GM18951 (cell line): ENCODE measurements around the gene PCDHGC5.

ENCODE experiments used
- POLR2A ChIP-seq: IDR thresholded peaks from 4 replicates; pipeline ENCODE4 v1.6.1; 2011; ENCODE audit warnings: mild to moderate bottlenecking; ENCODE audit not compliant: insufficient read length, insufficient read depth; ENCODE audit errors: extremely low read depth
- in situ Hi-C: fragments of 300-500 bp; cut with MboI; formaldehyde crosslinking; loops from one replicate; pipeline ENCODE4 v1.12.0; 2022; ENCODE audit warnings: low sequenced_read_pairs, mixed read lengths, inconsistent platforms; ENCODE audit not compliant: unreplicated experiment

The PCDHGC5 gene

GRCh38 chr5:141521244-141521781 is 32.4 kb downstream of the PCDHGC5 start:
- in situ Hi-C loops = no loop called here
- TF ChIP-seq POLR2A = no peak

GRCh38 chr5:141522301-141522700 is 33.4 kb downstream of the PCDHGC5 start:
- in situ Hi-C loops = no loop called here
- TF ChIP-seq POLR2A = no peak

GRCh38 chr5:141523991-141524390 is 35.1 kb downstream of the PCDHGC5 start:
- in situ Hi-C loops = no loop called here
- no peak for TF ChIP-seq POLR2A

GRCh38 chr5:141524604-141525597 is 36.0 kb downstream of the PCDHGC5 start:
- no peak for TF ChIP-seq POLR2A
- in situ Hi-C loops = no loop called here

- no peak for TF ChIP-seq POLR2A
- in situ Hi-C loops = no loop called here
Measured at GRCh38 chr5:141525653-141526052, 36.8 kb downstream of the PCDHGC5 start.

GRCh38 chr5:141527426-141527825 is 38.5 kb downstream of the PCDHGC5 start:
- in situ Hi-C loops = no loop called here
- no peak for TF ChIP-seq POLR2A

- no peak for TF ChIP-seq POLR2A
- in situ Hi-C loops = no loop called here
Measured at GRCh38 chr5:141528291-141528984, 39.6 kb downstream of the PCDHGC5 start.

- no peak for TF ChIP-seq POLR2A
- in situ Hi-C loops = no loop called here
Measured at GRCh38 chr5:141529002-141529401, 40.1 kb downstream of the PCDHGC5 start.

- TF ChIP-seq POLR2A = no peak
- in situ Hi-C loops = no loop called here
Measured at GRCh38 chr5:141529873-141530272, 41.0 kb downstream of the PCDHGC5 start.

GRCh38 chr5:141532726-141533125 is 43.8 kb downstream of the PCDHGC5 start:
- TF ChIP-seq POLR2A = no peak
- in situ Hi-C loops = no loop called here

- no peak for TF ChIP-seq POLR2A
- in situ Hi-C loops = no loop called here
Measured at GRCh38 chr5:141533897-141534296, 45.0 kb downstream of the PCDHGC5 start.

GRCh38 chr5:141534492-141535213 is 45.8 kb downstream of the PCDHGC5 start:
- TF ChIP-seq POLR2A = no peak
- in situ Hi-C loops = no loop called here
